Lower leg skin (tissue), 4 donors: ENCODE data around the gene SERPINA1. TPM values are rescaled to one million over a fixed set of nuclear protein-coding genes. Genes with fewer than 3 reads are reported as not detected.

Experiments used
- DNase-seq, 2 donors: peaks; one replicate each; pipeline ENCODE4 v3.0.0-alpha.2; 2019; ENCODE audit warnings: low spot score in 2 of 2
- H3K4me3 ChIP-seq: fragments of 200-600 bp; sonication (generic); 2 replicates; pipeline ENCODE4 v1.5.1; 2017; ENCODE audit warnings: mild to moderate bottlenecking, low read depth; ENCODE audit not compliant: poor library complexity, severe bottlenecking
- POLR2A ChIP-seq, 2 donors: fragments of 450-650 bp; IDR thresholded peaks; one replicate each; pipeline ENCODE4 v1.6.1; 2016 to 2017; ENCODE audit warnings: antibody characterized with exemption in 2 of 2, mild to moderate bottlenecking in 1 of 2, moderate library complexity in 1 of 2
- WGBS, 2 donors: methylation state at CpG; one replicate each; pipeline ENCODE4 v1.1.5; 2018; 5-methylcytosine and 5-hydroxymethylcytosine counted together
- intact Hi-C: fragments of 100-400 bp; cut with DNase I; formaldehyde crosslinking; loops from one replicate; pipeline ENCODE4 v1.15.0; 2023; ENCODE audit warnings: low total_unique reads
- total RNA-seq, 4 donors: library from RNA; depleted of rRNA; stranded (reverse); fragments of >200 nt; gene quantifications; one replicate each; pipeline ENCODE4 v1.1.0, GENCODE V29; 2016
- TF ChIP-seq, protein P1 (sequence below), 3 donors: fragments of 450-650 bp; IDR thresholded peaks; one replicate each; pipeline ENCODE4 v1.5.1; 2016; ENCODE audit warnings: antibody characterized with exemption in 3 of 3, mild to moderate bottlenecking in 3 of 3, moderate library complexity in 2 of 3

Gene SERPINA1
- total RNA-seq, 4 donors from 2014 or later = 0.93 to 6.2 (median 3.9) TPM; not detected in 1

DNA sequence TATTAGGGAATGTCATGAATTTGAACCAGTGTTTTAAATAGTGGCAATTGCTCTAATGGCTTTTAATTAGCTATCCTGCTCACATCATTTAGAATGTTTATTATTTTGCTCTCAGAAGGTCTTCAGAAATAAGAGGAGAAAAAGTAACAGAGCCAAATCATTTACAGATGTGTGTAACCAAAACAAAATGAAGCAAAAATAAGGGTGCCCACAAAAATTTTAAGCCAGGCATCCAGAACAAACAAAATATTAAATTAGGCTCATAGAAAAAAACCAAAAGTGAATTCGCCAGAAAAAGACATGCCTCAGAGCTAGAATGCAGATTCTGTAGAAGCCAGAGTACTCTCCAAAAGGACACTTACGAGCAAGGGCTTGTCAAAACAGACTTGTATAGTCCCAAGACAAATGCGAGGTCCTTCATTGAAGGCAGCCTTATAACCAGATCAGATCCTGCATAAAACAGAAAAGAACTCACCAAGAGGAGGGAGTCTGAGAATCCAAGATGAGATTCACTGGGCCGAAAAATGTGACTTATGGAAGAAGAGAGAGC lies 20.2 kb upstream of the SERPINA1 start:
- intact Hi-C loops = no loop called here
- no peak for DNase-seq
- TF ChIP-seq, protein P1, sequence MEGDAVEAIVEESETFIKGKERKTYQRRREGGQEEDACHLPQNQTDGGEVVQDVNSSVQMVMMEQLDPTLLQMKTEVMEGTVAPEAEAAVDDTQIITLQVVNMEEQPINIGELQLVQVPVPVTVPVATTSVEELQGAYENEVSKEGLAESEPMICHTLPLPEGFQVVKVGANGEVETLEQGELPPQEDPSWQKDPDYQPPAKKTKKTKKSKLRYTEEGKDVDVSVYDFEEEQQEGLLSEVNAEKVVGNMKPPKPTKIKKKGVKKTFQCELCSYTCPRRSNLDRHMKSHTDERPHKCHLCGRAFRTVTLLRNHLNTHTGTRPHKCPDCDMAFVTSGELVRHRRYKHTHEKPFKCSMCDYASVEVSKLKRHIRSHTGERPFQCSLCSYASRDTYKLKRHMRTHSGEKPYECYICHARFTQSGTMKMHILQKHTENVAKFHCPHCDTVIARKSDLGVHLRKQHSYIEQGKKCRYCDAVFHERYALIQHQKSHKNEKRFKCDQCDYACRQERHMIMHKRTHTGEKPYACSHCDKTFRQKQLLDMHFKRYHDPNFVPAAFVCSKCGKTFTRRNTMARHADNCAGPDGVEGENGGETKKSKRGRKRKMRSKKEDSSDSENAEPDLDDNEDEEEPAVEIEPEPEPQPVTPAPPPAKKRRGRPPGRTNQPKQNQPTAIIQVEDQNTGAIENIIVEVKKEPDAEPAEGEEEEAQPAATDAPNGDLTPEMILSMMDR (IDR thresholded peaks at IDR 0.05) = no peak
- H3K4me3 ChIP-seq = no peak overlapping the region
- 54 to 58% methylated on average over 4 of the region's 4 CpGs for WGBS, 2 donors

DNA sequence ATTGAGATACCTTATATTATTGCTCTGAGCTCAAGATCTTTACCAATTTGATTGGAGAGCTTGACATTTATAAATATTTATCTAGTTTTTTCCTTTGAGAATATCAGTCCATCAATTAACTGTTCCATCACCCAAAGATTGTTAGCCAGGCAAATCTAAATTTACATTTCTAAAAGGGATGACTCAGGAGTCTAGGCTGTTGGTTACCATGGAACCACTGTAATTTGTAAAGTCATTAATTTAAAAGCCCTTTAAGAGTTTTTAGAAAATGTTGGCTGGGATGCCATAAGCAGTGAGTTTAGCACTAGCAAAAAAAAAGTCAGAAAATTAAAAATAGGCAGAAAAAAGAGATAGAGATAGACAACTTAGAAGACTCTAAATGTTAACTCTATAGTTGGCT lies 19.5 kb upstream of the SERPINA1 start:
- H3K4me3 ChIP-seq = no peak overlapping the region
- TF ChIP-seq, protein P1 (IDR thresholded peaks at IDR 0.05) = no peak
- no peak for TF ChIP-seq POLR2A (IDR thresholded peaks at IDR 0.05)
- intact Hi-C loops = no loop called here
- no peak for DNase-seq

DNA sequence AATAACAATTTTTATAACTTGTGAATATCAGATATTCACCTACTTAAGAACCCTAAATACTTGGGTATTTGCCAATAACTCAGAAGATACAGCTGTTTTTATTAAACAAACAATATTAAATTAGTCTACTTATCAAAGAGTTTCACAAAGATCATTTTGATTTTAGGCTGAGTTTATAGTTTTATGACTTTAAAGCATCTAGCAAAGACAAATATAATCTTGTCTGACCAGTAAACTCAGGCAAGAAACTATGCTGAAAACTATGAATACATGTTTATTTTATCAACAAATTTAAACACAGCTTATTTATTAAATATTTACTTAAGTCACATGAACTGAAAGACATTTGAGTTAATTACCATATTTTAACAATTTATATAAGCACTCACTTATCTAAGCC lies 18.5 kb upstream of the SERPINA1 start:
- TF ChIP-seq, protein P1 (IDR thresholded peaks at IDR 0.05) = no peak
- no peak for TF ChIP-seq POLR2A (IDR thresholded peaks at IDR 0.05)
- intact Hi-C loops = no loop called here
- no peak for DNase-seq
- H3K4me3 ChIP-seq = no peak overlapping the region

DNA sequence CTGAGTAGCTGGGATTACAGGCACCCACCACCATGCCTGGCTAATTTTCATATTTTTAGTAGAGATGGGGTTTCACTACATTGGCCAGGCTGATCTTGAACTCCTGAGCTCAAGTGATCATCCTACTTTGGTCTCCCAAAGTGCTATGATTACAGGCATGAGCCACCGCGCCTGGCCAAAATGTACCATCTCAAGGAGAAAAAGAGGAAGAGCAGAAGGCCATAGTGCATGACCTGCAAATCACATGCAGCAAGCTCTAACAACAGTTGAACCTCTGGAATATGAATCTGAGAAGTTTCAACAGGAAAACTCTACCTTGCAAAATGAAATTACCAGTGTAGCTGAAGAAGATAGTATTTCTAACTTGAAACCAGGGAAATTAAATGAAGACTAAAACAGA lies 17.1 kb upstream of the SERPINA1 start:
- no peak overlapping the region for H3K4me3 ChIP-seq
- WGBS, 2 donors = 91 to 95% methylated on average over 2 of the region's 2 CpGs
- no peak for TF ChIP-seq POLR2A (IDR thresholded peaks at IDR 0.05)
- TF ChIP-seq, protein P1 (IDR thresholded peaks at IDR 0.05) = no peak
- intact Hi-C loops = no loop called here
- no peak for DNase-seq

- no peak overlapping the region for H3K4me3 ChIP-seq
- no peak for TF ChIP-seq POLR2A (IDR thresholded peaks at IDR 0.05)
- TF ChIP-seq, protein P1 (IDR thresholded peaks at IDR 0.05) = no peak
- DNase-seq = no peak
- WGBS, 2 donors = 58 to 65% methylated on average over 2 of the region's 2 CpGs
- intact Hi-C loops = no loop called here
Observed at GRCh38 chr14:94404561-94404960, 16.2 kb upstream of the SERPINA1 start.

DNA sequence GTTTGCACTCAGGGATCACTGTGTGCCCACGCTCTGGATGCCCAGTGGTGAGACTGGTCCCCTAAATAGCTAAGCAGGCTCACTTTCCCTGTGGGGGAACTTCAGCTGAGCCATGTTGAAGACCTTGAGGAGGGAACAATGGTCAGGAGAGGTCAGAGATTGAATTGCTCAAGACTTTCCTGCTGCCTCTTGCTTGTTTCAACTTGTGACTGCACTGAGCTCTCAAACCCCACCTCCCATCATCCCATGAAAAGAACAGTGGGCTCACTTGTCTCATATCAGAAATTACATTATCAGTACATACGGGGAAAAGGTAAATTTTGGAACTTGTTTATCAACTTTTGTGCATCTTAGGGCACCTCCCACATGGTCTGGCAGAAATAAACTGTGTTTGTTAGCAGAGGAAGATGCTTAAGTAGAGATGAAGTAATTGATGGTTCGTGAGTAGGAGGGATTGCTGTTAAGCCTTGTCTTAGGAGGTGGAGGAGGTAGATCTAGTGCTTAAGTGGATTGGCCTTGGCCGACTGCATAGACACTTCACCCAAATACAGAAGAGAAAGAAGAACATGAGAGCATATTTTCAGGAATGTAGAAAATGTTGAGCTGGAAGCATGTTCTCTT lies 15.0 kb upstream of the SERPINA1 start:
- TF ChIP-seq, protein P1 (IDR thresholded peaks at IDR 0.05) = no peak
- TF ChIP-seq POLR2A (IDR thresholded peaks at IDR 0.05) = no peak
- H3K4me3 ChIP-seq = no peak overlapping the region
- WGBS, 2 donors = 56 to 62% methylated on average over 4 of the region's 4 CpGs
- intact Hi-C loops = no loop called here
- DNase-seq = no peak
